Stimulated activated CD4-positive, alpha-beta T cell treated with anti-CD3 and anti-CD28 coated beads, Interleukin-2, amount 100 ng/mL, for 4 hours (primary cell): ENCODE measurements around the gene ORC6.

ENCODE experiments used
- DNase-seq: peaks from one replicate; pipeline ENCODE4 v3.0.0-alpha.2; 2020; ENCODE audit warnings: low read depth

The ORC6 gene

GRCh38 chr16:46701615-46702014 is 12.2 kb downstream of the ORC6 start:
- DNase-seq, result no peak

GRCh38 chr16:46702030-46702429 is 12.6 kb downstream of the ORC6 start:
- DNase-seq, result no peak

GRCh38 chr16:46706642-46707041 is 17.2 kb downstream of the ORC6 start:
- DNase-seq, result no peak

- no peak for DNase-seq
Measured at GRCh38 chr16:46709469-46710005, 20.1 kb downstream of the ORC6 start.

- no peak for DNase-seq
Measured at GRCh38 chr16:46711106-46712058, 21.9 kb downstream of the ORC6 start.

GRCh38 chr16:46712911-46713310 is 23.5 kb downstream of the ORC6 start:
- DNase-seq, result no peak

- DNase-seq, result no peak
Measured at GRCh38 chr16:46713634-46714033, 24.2 kb downstream of the ORC6 start.

- no peak for DNase-seq
Measured at GRCh38 chr16:46714797-46715591, 25.5 kb downstream of the ORC6 start.

- no peak for DNase-seq
Measured at GRCh38 chr16:46715769-46716305, 26.4 kb downstream of the ORC6 start.

- no peak for DNase-seq
Measured at GRCh38 chr16:46717692-46718091, 28.2 kb downstream of the ORC6 start.

GRCh38 chr16:46718214-46718613 is 28.8 kb downstream of the ORC6 start:
- no peak for DNase-seq

- no peak for DNase-seq
Measured at GRCh38 chr16:46719528-46719927, 30.1 kb downstream of the ORC6 start.

- no peak for DNase-seq
Measured at GRCh38 chr16:46720619-46721018, 31.2 kb downstream of the ORC6 start.

GRCh38 chr16:46721885-46722284 is 32.4 kb downstream of the ORC6 start:
- DNase-seq, result no peak

GRCh38 chr16:46727184-46727583 is 37.7 kb downstream of the ORC6 start:
- DNase-seq, result no peak

- no peak for DNase-seq
Measured at GRCh38 chr16:46727630-46728029, 38.2 kb downstream of the ORC6 start.

GRCh38 chr16:46728806-46729205 is 39.3 kb downstream of the ORC6 start:
- no peak for DNase-seq

GRCh38 chr16:46729326-46729995 is 40.0 kb downstream of the ORC6 start:
- no peak for DNase-seq

- DNase-seq, result no peak
Measured at GRCh38 chr16:46730126-46730525, 40.7 kb downstream of the ORC6 start.

GRCh38 chr16:46730801-46731690 is 41.6 kb downstream of the ORC6 start:
- DNase-seq, result no peak
